SK-MEL-5 (cell line): ENCODE data around the gene CDK14. TPM values are rescaled to one million over a fixed set of nuclear protein-coding genes. Genes with fewer than 3 reads are reported as not detected.
"Not testable (repeated sequence)": the region's sequence is repeated elsewhere in the genome, so short reads cannot be mapped to it uniquely, and the experiment has no call there.

ENCODE experiments used
- DNase-seq: peaks from one replicate; pipeline ENCODE4 v3.0.0-alpha.2; 2016; ENCODE audit warnings: low read depth, low spot score
- in situ Hi-C: cut with HindIII; loops from 2 replicates; pipeline ENCODE4 v1.10.0; 2016; ENCODE audit warnings: low sequenced_read_pairs, high pct_unique_total_duplicates, low pct_unique_long_range_greater_than_20kb
- total RNA-seq: library from RNA; depleted of rRNA; stranded (reverse); fragments of >200 nt; shearing (Covaris generic); gene quantifications from 2 replicates; pipeline ENCODE4 v1.2.3, GENCODE V29; 2014

The CDK14 gene
- total RNA-seq, 1 experiment from 2014 or later = 2.3 TPM

GRCh38 chr7:90723866-90724265 lies 127.7 kb downstream of the CDK14 start:
- DNase-seq = no peak
- in situ Hi-C loops = no loop called here

GRCh38 chr7:90726120-90726519 lies 130.0 kb downstream of the CDK14 start:
- in situ Hi-C loops = no loop called here
- no peak for DNase-seq

GRCh38 chr7:90726623-90727022 lies 130.5 kb downstream of the CDK14 start:
- no peak for DNase-seq
- in situ Hi-C loops = no loop called here

- DNase-seq = no peak
- in situ Hi-C loops = no loop called here
Observed at GRCh38 chr7:90727412-90727811, 131.3 kb downstream of the CDK14 start.

GRCh38 chr7:90728568-90728967 lies 132.4 kb downstream of the CDK14 start:
- no peak for DNase-seq
- in situ Hi-C loops = no loop called here

GRCh38 chr7:90735611-90736280 lies 139.6 kb downstream of the CDK14 start:
- DNase-seq, in situ Hi-C loops: not testable (repeated sequence)

- in situ Hi-C loops = no loop called here
- DNase-seq = no peak
Observed at GRCh38 chr7:90736316-90736715, 140.2 kb downstream of the CDK14 start.

- in situ Hi-C loops = no loop called here
- DNase-seq = no peak
Observed at GRCh38 chr7:90736968-90737939, 141.1 kb downstream of the CDK14 start.

GRCh38 chr7:90738249-90738648 lies 142.1 kb downstream of the CDK14 start:
- in situ Hi-C loops = no loop called here
- no peak for DNase-seq

GRCh38 chr7:90739716-90740115 lies 143.6 kb downstream of the CDK14 start:
- in situ Hi-C loops = no loop called here
- no peak for DNase-seq

GRCh38 chr7:90740386-90740785 lies 144.3 kb downstream of the CDK14 start:
- in situ Hi-C loops = no loop called here
- no peak for DNase-seq

GRCh38 chr7:90743626-90744025 lies 147.5 kb downstream of the CDK14 start:
- in situ Hi-C loops = no loop called here
- no peak for DNase-seq

- in situ Hi-C loops = no loop called here
- no peak for DNase-seq
Observed at GRCh38 chr7:90747516-90747915, 151.4 kb downstream of the CDK14 start.

- DNase-seq = no peak
- in situ Hi-C loops = no loop called here
Observed at GRCh38 chr7:90749262-90749661, 153.1 kb downstream of the CDK14 start.

- peak; percentile 68 for DNase-seq
- in situ Hi-C loops = no loop called here
Observed at GRCh38 chr7:90749774-90750173, 153.7 kb downstream of the CDK14 start.

- in situ Hi-C loops = no loop called here
- no peak for DNase-seq
Observed at GRCh38 chr7:90751595-90751994, 155.5 kb downstream of the CDK14 start.

- DNase-seq = no peak
- in situ Hi-C loops = no loop called here
Observed at GRCh38 chr7:90752051-90752450, 155.9 kb downstream of the CDK14 start.

GRCh38 chr7:90755041-90755440 lies 158.9 kb downstream of the CDK14 start:
- no peak for DNase-seq
- in situ Hi-C loops = no loop called here

- in situ Hi-C loops = no loop called here
- no peak for DNase-seq
Observed at GRCh38 chr7:90756366-90756765, 160.2 kb downstream of the CDK14 start.
